Nucleus accumbens (tissue), 56 donors: Measurements from ENCODE around the gene TENM3.

Experiments
- DNase-seq, 56 donors: peaks; one replicate each; lab custom pipeline; 2025; lab: John Stamatoyannopoulos, UW

The TENM3 gene

DNA sequence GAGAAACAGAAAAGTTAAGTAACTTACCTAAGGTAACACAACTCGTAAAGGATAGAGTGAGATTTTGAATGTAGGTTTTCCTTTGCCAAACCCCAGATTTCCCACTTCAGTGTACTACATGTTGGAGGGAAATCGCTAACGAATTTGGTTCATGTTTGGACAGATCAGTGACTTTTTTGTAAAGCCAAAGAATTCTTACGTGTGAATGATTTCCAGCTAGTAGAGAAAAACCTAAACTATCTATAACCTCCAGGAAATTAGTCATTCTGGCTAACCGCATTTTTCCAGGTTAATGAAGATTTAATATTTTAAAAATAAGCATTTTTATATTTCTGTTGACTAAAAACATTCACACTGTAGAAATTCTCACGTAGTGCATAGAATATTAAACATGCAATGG is 7.2 kb downstream of the TENM3 start:
- DNase-seq, result no peak

DNA sequence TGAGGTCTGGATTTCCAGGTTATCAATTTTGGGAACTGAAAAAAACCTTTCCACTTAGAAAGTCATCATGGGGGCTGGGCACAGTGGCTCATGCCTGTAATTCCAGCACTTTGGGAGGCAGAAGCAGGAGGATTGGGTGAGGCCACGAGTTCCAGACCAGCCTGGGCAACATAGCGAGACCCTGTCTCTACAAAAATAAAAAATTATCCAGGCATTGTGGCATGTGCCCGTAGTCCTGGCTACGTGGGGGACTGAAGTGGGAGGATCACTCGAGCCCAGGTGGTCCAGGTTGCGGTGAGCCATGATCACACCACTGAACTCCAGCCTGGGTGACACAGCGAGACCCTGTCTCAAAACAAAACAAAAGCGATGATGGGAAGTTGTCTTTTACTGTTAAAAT is 7.9 kb downstream of the TENM3 start:
- DNase-seq, result no peak

DNA sequence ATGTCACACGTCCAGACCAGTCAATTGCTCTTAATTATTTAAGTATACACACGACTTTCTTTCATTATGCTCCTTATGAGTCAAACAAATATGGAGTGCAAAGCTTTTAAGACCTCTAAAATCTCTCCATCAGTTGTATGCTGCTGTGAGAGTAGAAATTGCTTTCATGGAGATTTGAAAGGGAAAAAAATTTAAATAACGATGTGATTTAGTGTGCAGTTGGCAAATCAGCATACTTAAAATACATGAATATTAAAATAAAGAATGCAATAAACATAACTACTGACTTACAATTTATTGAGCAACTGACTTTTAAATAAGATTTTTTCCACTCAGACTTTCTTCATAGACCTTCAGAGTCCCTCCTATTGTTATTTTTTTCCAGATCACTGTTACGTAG is 9.0 kb downstream of the TENM3 start:
- no peak for DNase-seq

DNA sequence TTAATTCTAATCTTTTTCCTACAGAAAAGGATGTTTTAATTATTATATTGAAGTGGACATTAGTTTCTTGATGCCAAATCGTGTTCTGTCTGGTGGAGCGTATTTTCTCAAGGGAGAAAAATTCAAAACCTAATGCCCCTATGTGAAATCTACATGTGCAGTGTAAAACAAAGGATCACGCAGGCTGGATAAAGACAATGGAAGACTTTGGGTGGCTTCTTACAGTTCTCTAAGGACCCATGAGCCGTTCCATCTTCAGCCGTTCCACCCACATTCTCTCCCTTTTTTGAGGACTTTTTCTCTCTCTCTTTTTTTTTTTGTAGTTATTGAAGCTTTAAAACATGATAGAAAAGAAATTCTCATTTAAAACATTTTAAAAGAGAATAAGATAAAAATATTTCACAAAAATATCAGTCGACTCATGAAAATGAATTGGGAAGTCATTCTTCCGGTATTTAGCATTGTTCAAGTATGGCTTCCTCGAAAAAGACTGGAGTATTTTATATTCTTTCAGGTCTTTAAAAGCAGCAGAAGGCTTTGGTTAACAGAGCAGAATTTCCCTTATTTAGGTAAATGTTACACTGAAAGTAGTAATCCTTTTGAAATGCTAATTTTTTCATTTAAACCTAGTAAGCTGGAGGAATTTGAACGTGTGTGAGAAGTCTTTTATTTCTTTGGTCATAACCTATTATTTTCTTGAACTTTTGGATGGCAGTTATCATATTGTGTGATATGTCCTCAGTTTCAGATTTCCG is 11.0 kb downstream of the TENM3 start:
- no peak for DNase-seq

DNA sequence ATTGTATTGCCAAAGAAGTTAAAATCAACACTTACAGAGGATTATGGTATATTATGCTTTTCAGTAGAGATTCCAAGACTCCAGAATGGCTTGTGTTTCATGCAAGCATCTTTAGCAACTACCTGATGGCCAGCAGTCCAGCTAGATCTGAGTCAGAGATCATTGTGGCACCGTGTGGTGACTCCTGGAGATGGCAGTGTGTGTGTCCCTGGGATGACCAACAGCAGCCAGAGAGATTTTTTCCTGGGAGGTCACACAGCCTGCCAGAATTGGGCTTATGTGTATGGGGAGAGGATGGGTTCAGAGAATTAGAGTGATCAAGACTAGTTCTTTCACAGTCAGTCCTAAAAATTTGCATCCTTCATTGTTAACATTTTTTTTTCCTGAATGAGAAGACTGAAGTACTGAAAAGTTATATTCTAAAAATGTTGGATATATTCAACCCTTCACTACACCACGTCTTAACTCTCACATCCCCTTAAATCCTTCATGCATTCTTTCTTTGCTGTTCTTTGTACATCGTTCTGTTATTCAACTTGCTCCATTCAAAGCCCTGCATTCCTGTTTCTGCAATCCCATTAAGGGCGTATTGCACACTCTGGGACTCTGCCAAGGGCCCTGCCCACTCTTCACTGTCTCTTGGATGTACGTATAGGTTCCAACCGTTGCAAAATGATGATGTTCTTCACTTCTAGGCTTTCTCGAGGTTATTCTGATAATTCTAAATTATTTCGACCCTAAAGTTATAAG is 12.4 kb downstream of the TENM3 start:
- DNase-seq, result no peak

DNA sequence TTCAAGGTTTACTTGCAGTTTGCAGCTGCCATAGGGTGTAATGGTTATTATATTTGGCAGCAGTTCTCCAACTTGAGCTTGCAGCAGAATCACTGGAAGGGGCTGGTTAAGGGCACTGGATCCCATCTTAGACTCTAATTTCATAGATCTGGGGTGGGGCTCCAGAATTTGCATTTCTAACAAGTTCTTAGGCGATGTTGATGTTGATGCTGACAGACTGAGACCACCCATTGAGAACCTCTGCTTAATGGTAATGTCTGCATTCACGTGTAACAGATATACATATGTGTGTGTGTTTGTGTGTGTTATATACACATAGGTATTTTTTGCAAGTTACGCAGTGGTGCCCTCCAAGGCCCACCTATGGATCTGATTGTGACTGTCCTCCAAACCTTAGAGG is 13.8 kb downstream of the TENM3 start:
- no peak for DNase-seq

DNA sequence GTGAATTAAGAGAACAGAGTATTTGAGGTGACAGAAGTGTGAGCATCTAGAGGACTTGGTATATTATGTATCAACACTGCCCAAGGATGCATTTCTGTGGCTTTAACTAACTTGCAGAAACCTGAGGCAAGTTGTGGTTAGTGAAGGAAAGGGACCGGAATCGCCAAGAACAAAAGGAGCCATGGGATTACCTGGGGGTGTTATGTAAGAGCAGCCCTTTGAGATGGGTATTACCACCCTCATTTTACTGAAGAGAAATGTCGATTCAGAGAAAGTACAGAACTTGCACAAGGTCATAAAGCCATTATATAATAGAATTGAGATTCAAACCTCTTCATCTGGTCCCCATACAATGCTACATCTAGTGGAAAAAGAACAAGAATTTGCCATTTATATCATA is 14.3 kb downstream of the TENM3 start:
- no peak for DNase-seq

DNA sequence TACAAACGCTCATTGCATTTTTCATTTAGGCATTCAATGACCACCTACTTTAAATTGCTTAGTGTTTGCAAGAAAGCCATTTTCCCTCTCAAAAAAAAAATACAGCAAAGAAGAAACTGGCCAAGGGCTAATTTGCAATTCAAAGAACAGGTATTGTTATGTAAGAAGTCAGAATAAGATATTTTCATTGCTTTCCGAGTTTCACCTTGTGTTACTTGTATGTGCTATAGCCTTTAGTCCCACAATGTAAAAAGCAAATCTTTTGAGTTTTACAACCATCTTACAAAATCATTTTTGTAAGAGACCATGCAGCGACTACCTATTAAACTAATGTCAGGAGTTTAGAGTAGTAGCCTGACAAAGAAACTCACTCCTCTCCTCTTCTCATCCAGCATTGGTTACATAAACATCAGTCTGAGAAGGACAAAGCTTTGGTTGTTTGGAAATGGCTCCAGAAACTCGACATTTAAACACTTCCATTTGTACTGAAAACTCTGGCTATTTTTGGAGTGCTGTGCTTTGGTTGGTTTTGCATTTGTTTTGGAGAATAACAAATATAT is 15.3 kb downstream of the TENM3 start:
- no peak for DNase-seq

DNA sequence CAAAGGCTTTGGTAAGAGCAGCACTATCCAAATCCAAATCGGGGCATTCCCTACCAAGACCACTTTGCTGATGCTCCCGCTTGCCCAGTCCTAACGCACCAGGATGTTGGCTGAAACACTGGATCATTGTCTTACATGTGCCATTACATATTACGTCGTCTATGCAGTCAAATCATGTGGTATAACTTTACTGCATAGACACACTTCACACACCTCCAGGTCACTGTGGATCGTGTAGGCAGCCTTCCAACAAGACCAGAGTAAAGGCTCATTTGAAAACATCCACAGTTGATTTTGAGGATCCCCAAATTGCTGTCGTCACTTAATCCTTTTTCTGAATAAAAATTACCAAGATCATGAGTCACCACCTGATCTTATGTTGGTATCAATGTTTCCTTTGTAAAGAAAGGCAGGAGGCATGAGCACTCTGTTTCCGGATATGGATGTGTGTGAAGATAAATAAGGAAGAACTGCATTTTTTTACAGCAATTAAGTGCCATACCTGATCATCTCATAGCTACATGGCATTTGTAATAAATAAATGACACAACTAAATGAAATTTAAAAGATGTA is 18.5 kb downstream of the TENM3 start:
- DNase-seq, result no peak

DNA sequence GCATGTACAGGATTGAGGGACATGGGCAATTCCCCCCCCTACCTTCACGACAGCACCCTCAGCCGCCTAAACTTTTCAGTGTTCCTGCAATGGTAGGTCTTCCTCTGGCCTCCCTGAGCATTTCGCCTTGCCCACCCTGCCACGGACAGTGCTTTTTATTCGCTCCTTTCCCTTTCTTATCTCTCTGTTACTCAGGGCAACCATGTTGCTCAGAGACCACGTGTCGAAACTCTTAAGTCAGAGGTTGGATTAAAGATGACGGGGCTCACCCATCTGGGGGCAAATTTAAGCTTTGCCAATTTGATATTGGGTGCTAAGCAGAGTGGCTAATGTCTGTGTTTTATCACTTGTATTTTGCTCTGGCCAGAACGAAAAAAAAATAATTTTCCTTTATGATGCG is 20.4 kb downstream of the TENM3 start:
- no peak for DNase-seq

DNA sequence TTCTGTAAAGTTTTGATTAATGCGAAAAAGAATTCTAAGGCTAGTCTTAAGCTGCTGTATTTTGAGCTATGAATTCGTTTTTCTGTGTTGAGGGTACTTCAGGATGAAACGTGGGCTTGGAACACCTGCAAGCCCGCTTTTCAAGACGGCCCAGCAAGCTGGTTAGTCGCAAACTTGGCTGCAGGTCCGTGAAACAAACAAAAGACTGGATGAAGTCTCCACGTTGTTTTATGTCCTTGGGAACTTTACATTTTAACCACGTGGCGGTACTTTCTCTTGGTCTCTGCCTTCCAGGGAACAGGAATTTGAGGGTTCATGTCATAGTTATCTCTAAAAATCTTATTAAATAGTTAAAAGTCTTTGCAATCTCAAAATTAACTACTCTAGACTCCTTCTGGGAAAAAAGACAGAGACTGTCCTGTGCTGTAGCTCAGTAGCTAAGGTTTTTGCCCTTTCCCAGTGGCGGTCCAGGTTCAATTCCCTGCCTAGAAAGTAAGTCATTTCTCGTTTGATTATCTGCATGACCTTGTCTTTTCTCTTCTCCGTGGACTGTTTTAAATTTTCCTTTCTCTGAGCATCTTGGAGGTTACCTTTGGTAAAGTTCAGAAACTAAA is 21.0 kb downstream of the TENM3 start:
- DNase-seq, result no peak

DNA sequence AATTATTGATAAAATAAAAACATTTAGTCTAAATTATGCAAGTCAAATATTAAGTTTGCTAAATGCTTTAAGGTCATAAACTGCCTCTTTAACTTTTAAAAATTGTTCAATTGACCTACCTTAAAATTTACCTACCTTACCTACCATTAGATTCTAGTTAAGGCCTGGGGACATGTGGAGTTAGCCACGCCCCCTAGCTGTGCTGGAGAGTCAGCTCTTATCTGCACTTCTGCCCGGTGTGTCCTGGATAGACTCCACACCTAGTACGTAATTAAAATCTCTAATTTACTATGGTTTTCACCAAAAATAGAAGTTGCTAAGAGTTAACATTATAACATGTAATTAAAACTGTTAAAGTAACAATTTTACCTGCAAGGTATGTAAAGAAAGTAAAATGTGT is 22.7 kb downstream of the TENM3 start:
- DNase-seq, result no peak

DNA sequence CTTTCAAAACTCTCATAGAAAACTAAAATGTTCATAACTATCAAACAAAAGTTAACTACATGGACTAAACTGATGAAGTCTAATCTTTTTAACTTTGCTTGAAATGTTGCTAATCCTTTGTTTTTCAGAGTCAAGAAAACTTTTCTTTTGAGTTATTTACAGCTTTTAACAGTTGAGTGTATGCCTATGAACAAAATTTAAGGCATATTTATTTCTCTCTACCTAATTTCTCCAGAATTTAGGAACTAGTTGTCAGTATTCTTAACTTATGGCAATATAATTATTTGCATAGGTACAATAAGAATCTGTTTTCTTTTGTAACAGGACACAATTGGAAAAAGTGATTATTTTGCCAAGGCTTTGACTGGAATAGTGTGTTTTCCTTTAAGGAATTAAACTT is 23.8 kb downstream of the TENM3 start:
- DNase-seq, result no peak

DNA sequence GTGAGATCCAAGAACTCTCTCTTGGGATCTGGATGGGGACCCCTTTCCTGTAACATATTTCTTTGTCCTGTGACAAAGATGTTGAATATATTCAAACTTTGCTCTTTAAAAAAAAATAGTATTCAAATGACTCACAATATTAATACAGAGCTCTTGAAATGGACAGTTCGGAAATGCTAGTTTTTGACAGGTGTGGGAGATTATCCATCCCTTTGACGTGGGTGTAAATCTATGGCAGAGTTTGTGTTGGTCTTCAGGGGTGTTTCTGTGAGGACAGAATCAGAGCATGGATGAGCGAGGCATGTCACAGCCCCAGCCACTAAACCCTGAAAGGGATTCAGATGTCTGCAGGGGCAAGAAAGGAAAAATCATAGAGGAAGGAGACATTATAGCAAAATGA is 25.8 kb downstream of the TENM3 start:
- no peak for DNase-seq

DNA sequence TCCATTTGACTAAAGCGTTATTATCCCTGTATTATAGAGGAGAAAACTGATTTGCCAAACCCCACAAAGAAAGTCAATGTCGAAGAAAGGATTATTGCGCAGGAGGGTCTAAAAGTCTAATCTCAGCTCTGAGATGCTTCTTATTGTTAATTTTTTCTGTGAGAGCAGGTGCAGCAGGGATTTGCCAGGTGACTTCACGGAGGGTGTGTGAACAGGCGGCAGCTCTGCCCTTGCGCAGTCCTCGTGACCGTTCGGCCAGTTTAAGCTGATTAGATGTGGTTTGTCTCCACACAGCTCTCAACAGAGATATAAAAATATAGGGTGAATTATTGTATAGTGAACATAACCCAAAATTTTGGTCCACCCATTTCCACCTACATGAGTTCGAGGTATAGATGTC is 28.5 kb downstream of the TENM3 start:
- DNase-seq, result no peak

DNA sequence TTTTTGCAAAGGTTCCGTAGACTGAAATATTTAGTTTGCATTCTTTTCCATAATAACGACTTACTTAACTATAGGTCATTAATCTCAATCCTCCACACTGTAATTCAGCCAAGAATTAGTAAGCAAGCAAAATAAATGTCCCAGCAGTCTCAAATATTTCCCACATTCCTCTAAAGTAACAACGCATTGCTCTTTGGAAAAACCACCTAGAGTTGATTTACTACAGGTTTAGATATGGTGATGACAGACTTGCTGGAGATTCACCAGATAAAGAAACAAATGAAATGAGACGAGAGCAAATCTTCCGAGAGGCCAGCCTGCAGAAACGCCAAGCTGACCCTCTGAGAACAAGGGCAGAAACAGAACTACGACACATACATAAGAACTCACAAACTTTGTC is 28.9 kb downstream of the TENM3 start:
- no peak for DNase-seq

DNA sequence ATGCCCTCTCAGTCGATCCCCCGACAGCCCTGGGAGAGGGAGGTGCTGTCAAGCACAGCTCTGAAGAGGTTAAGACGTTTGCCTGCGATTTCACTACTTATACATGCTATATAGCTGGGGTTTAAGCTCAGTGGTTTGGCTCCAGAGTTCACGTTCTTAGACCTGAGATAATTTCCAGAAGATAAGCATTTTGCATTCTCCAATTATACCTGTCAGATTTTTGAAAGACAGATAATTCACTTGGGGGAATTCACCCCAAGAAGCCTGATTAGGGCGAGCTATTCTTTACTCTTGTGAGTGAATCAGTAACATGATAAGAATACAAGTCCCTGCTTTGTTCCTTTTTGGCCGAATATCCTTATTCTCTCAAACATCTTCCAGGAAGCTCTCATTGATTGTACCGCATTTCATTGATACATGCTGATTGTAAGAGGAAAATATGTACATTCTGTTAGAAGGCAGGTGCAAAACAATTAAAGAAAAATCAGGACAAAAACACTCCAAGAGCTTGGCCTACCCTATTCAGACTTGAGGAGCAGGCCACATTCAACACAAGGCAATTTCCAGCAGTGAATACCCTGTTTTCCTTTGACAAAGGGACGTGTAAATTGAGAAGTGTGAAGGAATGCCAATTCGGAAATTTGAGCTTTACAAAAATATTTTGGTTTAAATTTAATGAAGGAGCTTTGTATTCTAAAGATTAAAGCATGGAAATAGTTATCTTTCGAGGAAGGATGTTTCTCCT is 30.2 kb downstream of the TENM3 start:
- DNase-seq, result no peak

DNA sequence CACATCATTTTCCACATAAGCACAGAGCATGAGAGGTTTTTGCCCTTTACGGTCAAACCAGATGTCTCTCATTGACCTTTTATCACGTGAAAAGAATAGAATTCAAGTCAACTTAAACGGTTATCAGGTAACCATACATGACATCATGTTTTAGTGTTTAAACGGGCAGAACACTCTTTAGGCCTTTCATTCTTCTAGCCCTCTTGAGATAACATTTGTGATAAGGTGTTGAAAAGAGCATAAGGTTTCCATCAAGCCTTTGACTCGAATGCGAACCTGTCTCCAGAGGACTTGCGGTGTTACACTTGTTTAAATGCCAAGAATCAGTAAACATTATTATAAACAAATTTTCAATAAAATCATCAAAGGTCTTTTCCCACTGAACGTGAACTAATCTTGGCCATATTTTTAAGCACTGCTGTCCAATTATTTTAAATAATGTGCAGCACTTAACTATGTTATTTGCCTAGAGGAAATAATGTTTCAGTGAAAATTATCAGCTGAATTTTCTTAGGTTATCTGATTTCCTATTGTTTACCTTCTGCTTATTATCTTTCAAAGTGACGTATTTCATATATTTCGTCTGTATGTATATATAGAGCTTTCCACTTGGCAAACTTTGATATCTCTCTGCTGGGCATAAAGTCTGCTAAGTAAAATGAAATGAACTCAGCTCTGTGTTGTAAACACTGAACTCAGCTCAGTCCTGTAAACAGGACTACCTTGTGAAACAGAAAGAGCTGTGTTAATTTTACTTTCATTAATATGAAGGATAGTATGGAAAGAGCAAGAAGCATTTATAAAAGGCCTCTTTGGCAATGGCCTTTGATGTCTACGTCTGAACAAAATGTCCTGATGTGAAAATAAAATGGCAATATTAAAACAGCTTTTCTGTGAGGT is 33.3 kb downstream of the TENM3 start:
- DNase-seq, result no peak

DNA sequence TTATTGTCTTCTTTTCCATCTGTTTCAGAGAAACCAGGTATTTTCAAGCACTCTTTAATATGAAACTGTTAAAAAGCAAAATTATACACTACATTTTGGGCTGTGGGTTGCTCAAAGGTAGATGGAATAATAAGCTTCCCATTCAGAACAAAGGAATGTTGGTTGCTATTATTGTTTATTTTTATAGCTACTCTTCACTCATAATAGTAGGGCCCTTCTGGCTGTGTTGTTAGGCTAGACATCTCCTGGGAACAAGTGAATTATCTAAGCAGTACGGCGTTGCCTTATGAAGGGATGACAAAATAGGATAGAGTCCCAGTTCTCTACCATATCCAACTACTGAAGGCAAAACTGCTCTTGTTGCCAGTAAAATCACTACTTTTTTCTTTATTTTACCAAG is 34.2 kb downstream of the TENM3 start:
- no peak for DNase-seq

DNA sequence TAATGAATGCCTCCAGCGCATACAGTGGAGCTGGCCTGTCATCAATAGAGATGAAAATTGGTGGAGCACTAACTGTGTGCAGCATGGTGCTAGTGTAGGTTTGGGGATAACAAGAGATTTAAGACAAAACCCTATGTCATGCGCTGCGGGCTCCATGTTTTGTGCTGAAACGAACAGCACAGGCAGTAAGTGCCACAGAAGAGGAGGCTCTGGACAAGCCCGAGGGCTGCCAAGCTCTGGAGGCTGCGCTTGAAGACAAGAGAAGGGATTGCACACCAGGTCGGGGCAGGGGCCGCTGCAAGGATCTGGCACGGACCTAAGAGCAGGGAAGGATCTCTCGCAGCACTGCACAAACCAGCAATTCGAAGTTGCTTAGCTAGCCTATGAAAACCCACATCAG is 35.5 kb downstream of the TENM3 start:
- no peak for DNase-seq
